H1 (cell line): ENCODE results near the gene PPID. TPM values are rescaled to one million over a fixed set of nuclear protein-coding genes. Genes with fewer than 3 reads are reported as not detected.

Source experiments
- CTCF ChIA-PET: fragments of 300-600 bp; sonication (Branson Sonifier 250); formaldehyde crosslinking; loops from one replicate; lab custom pipeline; 2021; ENCODE audit not compliant: partially characterized antibody; lab: Charles Lee
- POLR2A ChIA-PET: fragments of 300-600 bp; sonication (Branson Sonifier 250); formaldehyde crosslinking; loops from one replicate; lab custom pipeline; 2021; ENCODE audit warnings: inconsistent platforms; ENCODE audit not compliant: partially characterized antibody; lab: Charles Lee
- DNase-seq, 2 experiments: peaks; one replicate each; pipeline versions ENCODE4 v3.0.0 to v3.0.0-alpha.2; 2010 to 2022; ENCODE audit warnings: low spot score in 2 of 2, low read depth in 1 of 2, mixed read lengths in 1 of 2
- FAIRE-seq: peaks from 2 replicates; lab custom pipeline; 2011; peaks lifted over from hg19 to GRCh38; lab: Jason Lieb, UNC
- H2AFZ ChIP-seq: 2 replicates; pipeline ENCODE4 v1.8.1; 2012; ENCODE audit warnings: low read length, inconsistent platforms
- H2AK5ac ChIP-seq: 2 replicates; pipeline ENCODE4 v1.6.1; 2013; ENCODE audit warnings: low read depth, low read length
- H2BK120ac ChIP-seq: replicated peaks from 2 replicates; pipeline ENCODE3; 2013; ENCODE audit warnings: low read depth, low read length, inconsistent platforms
- H2BK12ac ChIP-seq: 2 replicates; pipeline ENCODE4 v1.6.1; 2013; ENCODE audit warnings: low read depth, low read length
- H2BK15ac ChIP-seq: 2 replicates; pipeline ENCODE4 v1.6.1; 2013; ENCODE audit warnings: low read length
- H2BK20ac ChIP-seq: 2 replicates; pipeline ENCODE4 v1.6.1; 2013; ENCODE audit warnings: low read length
- H2BK5ac ChIP-seq: 2 replicates; pipeline ENCODE4 v1.6.1; 2013; ENCODE audit warnings: low read depth, low read length
- H3K14ac ChIP-seq: 2 replicates; pipeline ENCODE4 v1.6.1; 2013; ENCODE audit warnings: inconsistent platforms; ENCODE audit not compliant: insufficient read length
- H3K18ac ChIP-seq: 2 replicates; pipeline ENCODE4 v1.6.1; 2013; ENCODE audit warnings: low read length; ENCODE audit errors: extremely low read depth
- H3K23ac ChIP-seq: 2 replicates; pipeline ENCODE4 v1.6.1; 2013; ENCODE audit warnings: inconsistent platforms; ENCODE audit not compliant: insufficient read length
- H3K23me2 ChIP-seq: 2 replicates; pipeline ENCODE4 v1.6.1; 2013; ENCODE audit warnings: low read depth, low read length
- H3K27ac ChIP-seq: 2 replicates; pipeline ENCODE4 v1.6.1; 2011; ENCODE audit warnings: low read depth, low read length, inconsistent platforms
- H3K27me3 ChIP-seq, 4 experiments: replicated peaks in 1 of 4; 1 replicate in 1 of 4; 2 replicates in 3 of 4; pipeline versions ENCODE4 v1.6.1 to v1.8.1; 2011 to 2013; ENCODE audit warnings: low read length in 3 of 4, mild to moderate bottlenecking in 3 of 4, inconsistent platforms in 2 of 4, mixed read lengths in 2 of 4, moderate library complexity in 1 of 4; ENCODE audit not compliant: control insufficient read depth in 3 of 4, insufficient read depth in 3 of 4; ENCODE audit errors: extremely low read depth in 1 of 4
- H3K36me3 ChIP-seq, 4 experiments: 2 replicates each; pipeline versions ENCODE4 v1.6.1 to v1.8.1; 2011 to 2013; ENCODE audit warnings: mild to moderate bottlenecking in 4 of 4, low read length in 3 of 4, moderate library complexity in 2 of 4, control low read depth in 1 of 4, inconsistent platforms in 1 of 4; ENCODE audit not compliant: insufficient read depth in 4 of 4, control insufficient read depth in 2 of 4
- H3K4ac ChIP-seq: replicated peaks from 2 replicates; pipeline ENCODE3; 2013; ENCODE audit warnings: low read length, low read depth, mixed read lengths, inconsistent platforms; ENCODE audit not compliant: insufficient read length
- H3K4me1 ChIP-seq, 4 experiments: replicated peaks in 1 of 4; 1 replicate in 1 of 4; 2 replicates in 3 of 4; pipeline versions ENCODE4 v1.6.1 to v1.8.1; 2011 to 2013; ENCODE audit warnings: low read length in 3 of 4, inconsistent platforms in 2 of 4, mixed read lengths in 1 of 4; ENCODE audit not compliant: insufficient read depth in 4 of 4, control insufficient read depth in 3 of 4
- H3K4me2 ChIP-seq, 2 experiments: 2 replicates each; pipeline versions ENCODE4 v1.6.1 to v1.8.1; 2011 to 2013; ENCODE audit warnings: low read depth in 2 of 2, low read length in 2 of 2, control low read depth in 1 of 2, inconsistent platforms in 1 of 2, mild to moderate bottlenecking in 1 of 2; ENCODE audit not compliant: insufficient read depth in 1 of 2
- H3K4me3 ChIP-seq, 4 experiments: fragments of 200-600, 300-600 bp in 1 of 4; sonication (generic), shearing (Covaris generic), sonication (Bioruptor Twin) in 1 of 4; 2 replicates each; pipeline versions ENCODE4 v1.5.1 to v1.8.1; 2011 to 2016; ENCODE audit warnings: low read length in 4 of 4, low read depth in 3 of 4, control low read depth in 2 of 4, inconsistent platforms in 2 of 4, mild to moderate bottlenecking in 2 of 4, mixed read lengths in 1 of 4, moderate library complexity in 1 of 4; ENCODE audit not compliant: insufficient read depth in 2 of 4; ENCODE audit errors: extremely low read depth in 1 of 4
- H3K56ac ChIP-seq: replicated peaks from 2 replicates; pipeline ENCODE3; 2013; ENCODE audit warnings: low read depth, mild to moderate bottlenecking, mixed read lengths, low read length, inconsistent platforms; ENCODE audit not compliant: insufficient read length
- H3K79me1 ChIP-seq: 2 replicates; pipeline ENCODE4 v1.6.1; 2013; ENCODE audit warnings: low read depth, low read length, control low read depth
- H3K79me2 ChIP-seq, 2 experiments: 2 replicates each; pipeline versions ENCODE4 v1.6.1 to v1.8.1; 2012 to 2013; ENCODE audit warnings: low read length in 2 of 2, mild to moderate bottlenecking in 2 of 2, inconsistent platforms in 1 of 2; ENCODE audit not compliant: insufficient read depth in 2 of 2, control insufficient read depth in 1 of 2
- H3K9ac ChIP-seq, 4 experiments: replicated peaks in 1 of 4; 1 replicate in 1 of 4; 2 replicates in 3 of 4; pipeline versions ENCODE4 v1.6.1 to v1.8.1; 2011 to 2013; ENCODE audit warnings: low read depth in 3 of 4, low read length in 3 of 4, control low read depth in 2 of 4, mild to moderate bottlenecking in 2 of 4, moderate library complexity in 2 of 4, inconsistent platforms in 1 of 4; ENCODE audit errors: extremely low read depth in 1 of 4
- H3K9me3 ChIP-seq, 2 experiments: 2 replicates each; pipeline versions ENCODE4 v1.6.1 to v1.8.1; 2012 to 2013; ENCODE audit warnings: mild to moderate bottlenecking in 2 of 2, moderate library complexity in 2 of 2, control low read depth in 1 of 2, inconsistent platforms in 1 of 2, low read depth in 1 of 2, low read length in 1 of 2, mixed read lengths in 1 of 2; ENCODE audit not compliant: insufficient read depth in 2 of 2
- H4K20me1 ChIP-seq, 2 experiments: replicated peaks in 1 of 2; 2 replicates each; pipeline versions ENCODE3 to v1.8.1; 2011 to 2013; ENCODE audit warnings: inconsistent platforms in 2 of 2, low read length in 2 of 2, mild to moderate bottlenecking in 1 of 2; ENCODE audit not compliant: insufficient read depth in 2 of 2, control insufficient read depth in 1 of 2
- H4K5ac ChIP-seq: 2 replicates; pipeline ENCODE4 v1.6.1; 2013; ENCODE audit warnings: low read length, low read depth, mixed read lengths, inconsistent platforms; ENCODE audit not compliant: insufficient read length
- H4K8ac ChIP-seq: 2 replicates; pipeline ENCODE4 v1.8.0; 2013; ENCODE audit warnings: mild to moderate bottlenecking, moderate library complexity, low read length, inconsistent platforms; ENCODE audit not compliant: insufficient read depth; ENCODE audit errors: extremely low read depth
- H4K91ac ChIP-seq: replicated peaks from 2 replicates; pipeline ENCODE3; 2013; ENCODE audit warnings: low read length, mixed read lengths, inconsistent platforms; ENCODE audit not compliant: insufficient read length
- CHD1 ChIP-seq: IDR thresholded peaks from 2 replicates; pipeline ENCODE4 v1.6.1; 2012; ENCODE audit warnings: low read depth, low read length, improper control_type of control experiment
- CTBP2 ChIP-seq: IDR thresholded peaks from 2 replicates; pipeline ENCODE4 v1.7.0; 2011; ENCODE audit warnings: borderline replicate concordance, mild to moderate bottlenecking, moderate library complexity, mixed read lengths, low read length; ENCODE audit not compliant: insufficient read depth, insufficient read length
- EGR1 ChIP-seq: IDR thresholded peaks from 2 replicates; pipeline ENCODE4 v1.6.1; 2011; ENCODE audit warnings: low read depth, low read length, borderline replicate concordance
- HDAC2 ChIP-seq, 2 experiments: fragments of 300-600 bp in 1 of 2; sonication (generic) in 1 of 2; IDR thresholded peaks; 2 replicates each; pipeline ENCODE4 v1.6.1; 2011 to 2012; ENCODE audit warnings: low read depth in 2 of 2, low read length in 2 of 2, mild to moderate bottlenecking in 2 of 2, moderate library complexity in 2 of 2, borderline replicate concordance in 1 of 2, inconsistent platforms in 1 of 2
- HDAC6 ChIP-seq: IDR thresholded peaks from one replicate; pipeline ENCODE4 v1.7.1; 2012; ENCODE audit warnings: low read depth, mild to moderate bottlenecking, inconsistent platforms, low read length, moderate library complexity
- KDM1A ChIP-seq: fragments of 200-600, 300-600 bp; sonication (generic); IDR thresholded peaks from 2 replicates; pipeline ENCODE4 v1.7.1; 2016; ENCODE audit warnings: mild to moderate bottlenecking, low read length, borderline replicate concordance
- KDM5A ChIP-seq: fragments of 200-600 bp; IDR thresholded peaks from 2 replicates; pipeline ENCODE4 v1.7.1; 2012; ENCODE audit warnings: mild to moderate bottlenecking, low read length, inconsistent platforms, mixed read lengths
- NRF1 ChIP-seq: IDR thresholded peaks from 2 replicates; pipeline ENCODE4 v1.6.1; 2011; ENCODE audit warnings: mild to moderate bottlenecking, low read depth, low read length, improper control_type of control experiment
- POLR2A ChIP-seq, 2 experiments: IDR thresholded peaks; 1 replicate in 1 of 2; 2 replicates in 1 of 2; pipeline ENCODE4 v1.6.1; 2011; ENCODE audit warnings: low read depth in 2 of 2, low read length in 2 of 2, mild to moderate bottlenecking in 2 of 2; ENCODE audit errors: control extremely low read depth in 1 of 2
- POLR2AphosphoS5 ChIP-seq: IDR thresholded peaks from 2 replicates; pipeline ENCODE4 v1.6.1; 2011; ENCODE audit warnings: low read depth, low read length
- SAP30 ChIP-seq: fragments of 300-600 bp; sonication (generic); IDR thresholded peaks from 2 replicates; pipeline ENCODE4 v1.7.1; 2012; ENCODE audit warnings: low read length, moderate library complexity, mild to moderate bottlenecking, inconsistent platforms; ENCODE audit not compliant: insufficient read depth, insufficient replicate concordance
- SIX5 ChIP-seq: IDR thresholded peaks from 2 replicates; pipeline ENCODE4 v1.6.1; 2011; ENCODE audit warnings: mild to moderate bottlenecking, low read depth, low read length
- SP4 ChIP-seq: IDR thresholded peaks from 2 replicates; pipeline ENCODE4 v1.6.1; 2012; ENCODE audit warnings: low read length, inconsistent platforms
- TBP ChIP-seq: IDR thresholded peaks from 2 replicates; pipeline ENCODE4 v1.6.1; 2011; ENCODE audit warnings: low read depth, low read length, improper control_type of control experiment
- TCF12 ChIP-seq: IDR thresholded peaks from 2 replicates; pipeline ENCODE4 v1.6.1; 2011; ENCODE audit warnings: low read depth, mild to moderate bottlenecking, low read length
- WGBS, 2 experiments: shearing (Covaris generic) in 1 of 2; methylation state at CpG; one replicate each; pipeline versions ENCODE4 v1.1.6 to v1.1.7; 2013 to 2015; ENCODE audit warnings: low lambda C conversion rate in 2 of 2, mixed read lengths in 2 of 2, inconsistent platforms in 1 of 2, low coverage in 1 of 2, missing lambda C conversion rate in 1 of 2; ENCODE audit not compliant: insufficient replicate concordance in 2 of 2, insufficient coverage in 1 of 2, insufficient read length in 1 of 2; ENCODE audit errors: extremely low coverage in 1 of 2, missing lambda C conversion rate in 1 of 2; 5-methylcytosine and 5-hydroxymethylcytosine counted together
- polyA plus RNA-seq, 7 experiments: library from polyadenylated mRNA; depleted of rRNA in 3 of 7; stranded (reverse) in 5 of 7; unstranded in 2 of 7; fragments of >200 nt in 5 of 7; fragments of 200-250 nt in 2 of 7; gene quantifications; 1 replicate in 5 of 7; 2 replicates in 1 of 7; 4 replicates in 1 of 7; pipeline versions ENCODE4 v1.2.1 to v1.2.3, GENCODE V29; 2011 to 2013; ENCODE audit warnings: missing spikeins in 2 of 7, mixed read lengths in 2 of 7
- total RNA-seq: library from RNA; stranded (reverse); fragmentation: NEBNext Ultra II Directional; extraction: Animal tissue kit (Norgen Biotek cat#: 25700); gene quantifications from 2 replicates; pipeline ENCODE4 v1.2.1, GENCODE V29; 2021

The PPID gene
- total and polyA plus RNA-seq, 2 of the 8 experiments (the other 6 are each of a cell fraction or from before 2014, with no cell fraction given): 20.2 to 53.2 TPM

- ChIA-PET POLR2A (interaction anchor here (0.9 kb wide), 1 partner anchor 10 kb away, joined by 6 read pairs; no protein-coding TSS in a partner anchor), CTCF (interaction anchor here (0.8 to 3.4 kb wide), 4 partner anchors 9 to 797 kb away, joined by 3 to 26 read pairs (median 4); no protein-coding TSS in a partner anchor)
- Histone ChIP-seq H3K14ac (no peak overlapping the region), H3K36me3 (peaks cover 0 to 15% (median 3%) of the 10 kb centered on the region in 4 experiments; a peak in 5 of 8 replicates), H3K23me2 (peaks cover 7% of the 10 kb centered on the region; the same call in 1 of the 2 replicates), H3K4me3 (no peak overlapping the region), H4K8ac (no peak overlapping the region), H2BK12ac (no peak overlapping the region), H3K27me3 (no peaks in the 10 kb centered on the region), H3K79me1 (0 out of 2 replicates have a peak, but pooled peaks cover 3% of the 10 kb centered on the region), H3K9me3 (peaks cover 0 to 4% of the 10 kb centered on the region in 2 experiments; a peak in 1 of 4 replicates), H2AK5ac (no peak overlapping the region), H3K9ac (peak overlapping the region in 1 of 4 experiments; percentile 34; a peak in 1 of 7 replicates), H4K91ac (no peak overlapping the region), H3K56ac (no peak overlapping the region), H3K79me2 (peaks cover 4 to 45% of the 10 kb centered on the region in 2 experiments), H3K23ac (no peak overlapping the region), H2BK20ac (no peak overlapping the region), H3K4ac (no peak overlapping the region), H2AFZ (no peak overlapping the region), H2BK15ac (no peak overlapping the region), H2BK5ac (no peak overlapping the region), H2BK120ac (no peak overlapping the region), H3K4me1 (no peaks in the 10 kb centered on the region; a peak in 1 of 7 replicates), H4K20me1 (no peaks in the 10 kb centered on the region), H3K18ac (no peak overlapping the region), H3K4me2 (no peak overlapping the region), H4K5ac (no peak overlapping the region), H3K27ac (no peak overlapping the region)
- 97% methylated on average over 2 of the region's 2 CpGs; no CpG with 5 or more reads in 1 of the 2 experiments for WGBS, 2 experiments
- no peak for DNase-seq
- FAIRE-seq: no peak
- TF ChIP-seq POLR2A (IDR thresholded peaks at IDR 0.05; ENCODE audit: control extremely low read depth in 1 of 2, low read depth in 2 of 2, low read length in 2 of 2) (no peak), SIX5 (no peak), CTBP2 (no peak), NRF1 (no peak), CHD1 (no peak), TBP (no peak), KDM1A (no peak), HDAC2 (IDR thresholded peaks at IDR 0.05; ENCODE audit: borderline replicate concordance in 1 of 2, low read depth in 2 of 2, low read length in 2 of 2) (no peak), POLR2AphosphoS5 (no peak), TCF12 (no peak), HDAC6 (no peak), KDM5A (no peak), EGR1 (no peak), SAP30 (no peak), SP4 (no peak)
These were observed 56.3 kb downstream of the PPID start for GRCh38 chr4:158666892-158667291.
